ENCODE data around the gene NOTO.

The NOTO gene

DNA sequence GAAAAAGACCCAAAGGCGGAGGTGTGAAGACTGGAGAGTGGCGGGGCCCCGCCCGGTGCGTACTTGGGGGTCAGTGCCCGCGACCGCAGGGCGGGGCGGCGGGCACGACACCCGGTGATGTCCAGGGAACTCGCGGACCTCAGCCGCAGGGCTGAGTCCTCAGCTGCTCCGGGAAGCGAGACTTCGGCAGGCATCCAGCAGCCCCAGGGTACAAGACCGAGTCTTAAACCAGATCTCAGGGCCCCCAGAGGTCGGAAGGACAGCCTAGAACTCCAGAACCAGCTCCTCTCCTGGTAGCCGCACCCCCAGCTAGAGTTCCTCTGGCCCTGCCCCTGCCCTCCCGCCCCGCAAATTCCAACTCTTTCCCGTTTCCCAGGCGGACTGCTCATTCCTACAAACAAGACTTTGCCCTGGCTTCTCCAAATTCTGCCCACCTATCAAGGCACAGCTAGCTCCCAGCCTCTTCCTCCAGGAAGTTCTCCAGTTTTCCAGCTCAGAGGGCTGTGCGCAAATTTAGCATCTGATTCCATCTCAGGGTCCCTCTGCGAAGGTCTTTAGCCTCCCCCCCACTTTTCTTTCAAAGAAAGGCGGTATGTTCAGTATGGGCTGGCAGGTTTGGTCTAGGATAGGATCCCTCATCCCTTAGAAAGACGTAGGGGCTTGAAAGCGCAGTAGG, 26.0 kb upstream of the NOTO start:
- H3K36me3 ChIP-seq = no peaks in the 10 kb centered on the region
- TF ChIP-seq, protein P1, sequence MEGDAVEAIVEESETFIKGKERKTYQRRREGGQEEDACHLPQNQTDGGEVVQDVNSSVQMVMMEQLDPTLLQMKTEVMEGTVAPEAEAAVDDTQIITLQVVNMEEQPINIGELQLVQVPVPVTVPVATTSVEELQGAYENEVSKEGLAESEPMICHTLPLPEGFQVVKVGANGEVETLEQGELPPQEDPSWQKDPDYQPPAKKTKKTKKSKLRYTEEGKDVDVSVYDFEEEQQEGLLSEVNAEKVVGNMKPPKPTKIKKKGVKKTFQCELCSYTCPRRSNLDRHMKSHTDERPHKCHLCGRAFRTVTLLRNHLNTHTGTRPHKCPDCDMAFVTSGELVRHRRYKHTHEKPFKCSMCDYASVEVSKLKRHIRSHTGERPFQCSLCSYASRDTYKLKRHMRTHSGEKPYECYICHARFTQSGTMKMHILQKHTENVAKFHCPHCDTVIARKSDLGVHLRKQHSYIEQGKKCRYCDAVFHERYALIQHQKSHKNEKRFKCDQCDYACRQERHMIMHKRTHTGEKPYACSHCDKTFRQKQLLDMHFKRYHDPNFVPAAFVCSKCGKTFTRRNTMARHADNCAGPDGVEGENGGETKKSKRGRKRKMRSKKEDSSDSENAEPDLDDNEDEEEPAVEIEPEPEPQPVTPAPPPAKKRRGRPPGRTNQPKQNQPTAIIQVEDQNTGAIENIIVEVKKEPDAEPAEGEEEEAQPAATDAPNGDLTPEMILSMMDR (IDR thresholded peaks at IDR 0.05; ENCODE audit: low read depth, low read length) = peak; percentile 43; the same call in 1 of the 2 replicates
- H3K9me3 ChIP-seq (ENCODE audit: severe bottlenecking) = no peaks in the 10 kb centered on the region
- DNase-seq = peak; percentile 76
- peak overlapping the region; percentile 63 for H3K4me3 ChIP-seq (ENCODE audit: low read depth, low read length)
- H3K27ac ChIP-seq = no peak overlapping the region; the same call in 1 of the 2 replicates
- peaks cover 24% of the 10 kb centered on the region for H3K27me3 ChIP-seq (ENCODE audit: insufficient read depth, low read depth, severe bottlenecking)

DNA sequence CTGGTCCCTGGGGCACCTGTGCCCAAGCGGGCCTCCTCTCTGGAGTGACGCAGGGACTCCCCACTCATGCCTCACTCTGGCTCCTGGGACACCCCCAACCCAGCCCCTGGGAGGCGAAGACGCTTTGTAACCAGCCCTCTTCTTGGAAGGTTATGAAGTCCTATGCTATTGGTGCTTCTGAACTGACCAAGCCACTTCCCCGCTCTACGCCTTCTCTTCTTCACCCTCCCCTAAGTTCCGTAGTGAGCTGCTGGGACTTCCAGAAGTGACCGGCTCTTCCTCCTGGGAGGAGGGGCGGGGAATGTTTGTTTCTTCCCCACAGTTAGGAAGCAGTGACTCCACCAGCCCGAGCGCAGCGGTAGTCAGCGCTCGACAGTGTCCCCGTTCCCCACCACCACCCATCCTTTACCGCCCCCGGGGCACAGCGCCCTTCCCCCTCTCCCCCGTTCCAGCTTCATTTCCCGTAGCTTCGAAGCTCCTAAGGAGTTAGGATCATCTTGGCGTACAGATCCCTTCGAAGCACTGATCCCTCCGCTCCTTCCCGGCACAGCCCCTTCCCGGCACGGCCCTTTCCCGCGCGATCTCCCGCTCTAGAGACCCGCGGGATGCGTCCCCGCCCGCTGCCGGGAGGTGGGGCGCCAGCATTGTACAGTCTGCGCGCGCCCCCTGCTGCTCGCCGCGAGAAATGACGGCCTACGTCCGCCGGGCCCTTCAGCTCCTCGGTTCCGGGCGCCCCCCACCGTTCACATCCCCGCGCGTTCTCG, 25.3 kb upstream of the NOTO start:
- TF ChIP-seq, protein P1 (IDR thresholded peaks at IDR 0.05; ENCODE audit: low read depth, low read length) = peak; percentile 97
- Histone ChIP-seq H3K27ac (peak overlapping the region; percentile 35), H3K9me3 (ENCODE audit: severe bottlenecking) (no peaks in the 10 kb centered on the region), H3K36me3 (no peaks in the 10 kb centered on the region), H3K27me3 (ENCODE audit: insufficient read depth, low read depth, severe bottlenecking) (peaks cover 24% of the 10 kb centered on the region), H3K4me3 (ENCODE audit: low read depth, low read length) (peak overlapping the region; percentile 63)
- peak; percentile 96 for DNase-seq

DNA sequence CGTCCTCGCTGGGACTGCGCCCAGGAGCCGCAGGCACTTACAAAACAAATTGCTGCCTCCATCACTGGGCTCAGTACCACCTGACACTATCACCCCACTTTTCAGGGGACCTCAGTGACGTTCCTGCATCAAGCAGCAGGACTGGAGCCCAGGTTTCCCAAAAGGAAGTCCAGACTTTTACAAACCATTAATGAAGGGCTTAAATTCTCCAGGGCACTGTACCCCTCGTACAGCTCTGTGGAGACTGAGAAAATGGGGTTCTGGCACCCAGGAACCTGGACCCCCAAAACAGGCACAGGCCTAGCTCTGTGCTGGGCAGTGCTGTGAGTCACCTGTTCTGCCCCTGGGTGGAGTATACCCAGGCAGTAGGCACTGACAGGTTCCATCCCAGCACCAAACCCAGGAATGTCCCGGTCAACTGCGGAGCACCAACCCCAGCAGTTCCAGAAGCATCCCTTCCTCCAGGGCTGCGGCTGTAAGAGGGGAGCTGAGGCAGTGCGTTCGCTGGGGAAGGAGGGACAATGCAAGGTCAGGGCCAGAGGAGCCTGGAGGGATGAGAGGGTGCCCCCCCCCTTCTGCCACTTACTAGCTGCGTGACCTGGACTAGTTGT, 24.6 kb upstream of the NOTO start:
- H3K9me3 ChIP-seq (ENCODE audit: severe bottlenecking) = no peaks in the 10 kb centered on the region
- no peaks in the 10 kb centered on the region for H3K36me3 ChIP-seq
- H3K27me3 ChIP-seq (ENCODE audit: insufficient read depth, low read depth, severe bottlenecking) = peaks cover 24% of the 10 kb centered on the region
- H3K27ac ChIP-seq = no peak overlapping the region
- TF ChIP-seq, protein P1 (IDR thresholded peaks at IDR 0.05; ENCODE audit: low read depth, low read length) = 0 out of 2 replicates have a peak, but pooled peaks have one; percentile 0
- peak overlapping the region; percentile 20 for H3K4me3 ChIP-seq (ENCODE audit: low read depth, low read length)
- DNase-seq = no peak

DNA sequence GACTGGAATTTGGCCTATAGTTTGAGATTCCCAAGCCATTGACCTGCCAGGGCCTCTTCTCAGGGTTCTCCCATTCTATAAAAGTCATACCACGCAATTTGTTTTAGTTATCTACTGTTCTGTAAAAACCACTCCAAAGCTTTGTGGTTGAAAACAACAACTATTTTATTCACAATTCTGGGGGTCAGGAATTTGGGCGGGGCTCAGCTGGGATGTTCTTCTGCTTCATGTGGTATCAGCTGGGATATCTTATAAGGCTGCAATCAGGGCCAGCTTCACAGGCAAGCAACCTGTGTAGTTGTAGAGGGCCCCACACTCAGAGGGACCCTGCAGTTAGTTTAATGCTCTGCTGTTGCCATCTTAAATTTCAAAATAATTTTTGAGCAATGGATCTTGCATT, 16.4 kb upstream of the NOTO start:
- no peak overlapping the region for H3K4me3 ChIP-seq (ENCODE audit: low read depth, low read length)
- H3K27me3 ChIP-seq (ENCODE audit: insufficient read depth, low read depth, severe bottlenecking) = no peaks in the 10 kb centered on the region
- H3K27ac ChIP-seq = no peak overlapping the region
- H3K9me3 ChIP-seq (ENCODE audit: severe bottlenecking) = peaks cover 8% of the 10 kb centered on the region
- TF ChIP-seq, protein P1 (IDR thresholded peaks at IDR 0.05; ENCODE audit: low read depth, low read length) = no peak
- H3K36me3 ChIP-seq = no peaks in the 10 kb centered on the region
- DNase-seq = no peak

DNA sequence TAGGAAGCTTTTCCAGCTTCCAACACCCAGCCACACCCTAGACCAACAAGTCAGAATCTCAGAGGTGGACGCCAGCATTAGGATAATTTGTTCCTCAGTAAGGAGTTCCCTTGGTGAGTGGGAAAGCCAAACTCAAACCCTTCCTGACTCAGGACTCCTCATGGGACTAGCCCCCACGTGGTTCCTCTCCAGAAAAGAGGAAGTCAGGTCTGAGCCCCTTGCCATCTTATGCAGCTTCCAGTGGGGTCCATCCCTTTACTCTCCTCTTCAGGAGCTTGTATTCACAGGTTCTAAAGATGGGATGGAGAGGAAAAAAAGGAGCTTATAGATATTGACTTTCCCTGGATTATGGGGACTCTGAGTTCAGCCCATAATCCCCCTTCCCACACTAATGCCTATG, 14.8 kb upstream of the NOTO start:
- Histone ChIP-seq H3K4me3 (ENCODE audit: low read depth, low read length) (no peak overlapping the region), H3K27me3 (ENCODE audit: insufficient read depth, low read depth, severe bottlenecking) (no peaks in the 10 kb centered on the region), H3K9me3 (ENCODE audit: severe bottlenecking) (peaks cover 8% of the 10 kb centered on the region), H3K27ac (no peak overlapping the region), H3K36me3 (no peaks in the 10 kb centered on the region)
- TF ChIP-seq, protein P1 (IDR thresholded peaks at IDR 0.05; ENCODE audit: low read depth, low read length) = no peak
- no peak for DNase-seq
